GM10266 (cell line): Measurements from ENCODE around the gene MRPS24.

ENCODE experiments used
- DNase-seq: peaks from one replicate; pipeline ENCODE4 v3.0.0; 2012; ENCODE audit errors: extremely low spot score
- TF ChIP-seq, protein P1 (sequence below): IDR thresholded peaks from 2 replicates; pipeline ENCODE4 v1.5.1; 2012; ENCODE audit warnings: mild to moderate bottlenecking, low read depth; ENCODE audit not compliant: control insufficient read depth, insufficient read depth; ENCODE audit errors: missing control alignments

MRPS24 gene

GRCh38 chr7:43850348-43851116 lies 18.8 kb downstream of the MRPS24 start:
- no peak for DNase-seq
- TF ChIP-seq, protein P1, sequence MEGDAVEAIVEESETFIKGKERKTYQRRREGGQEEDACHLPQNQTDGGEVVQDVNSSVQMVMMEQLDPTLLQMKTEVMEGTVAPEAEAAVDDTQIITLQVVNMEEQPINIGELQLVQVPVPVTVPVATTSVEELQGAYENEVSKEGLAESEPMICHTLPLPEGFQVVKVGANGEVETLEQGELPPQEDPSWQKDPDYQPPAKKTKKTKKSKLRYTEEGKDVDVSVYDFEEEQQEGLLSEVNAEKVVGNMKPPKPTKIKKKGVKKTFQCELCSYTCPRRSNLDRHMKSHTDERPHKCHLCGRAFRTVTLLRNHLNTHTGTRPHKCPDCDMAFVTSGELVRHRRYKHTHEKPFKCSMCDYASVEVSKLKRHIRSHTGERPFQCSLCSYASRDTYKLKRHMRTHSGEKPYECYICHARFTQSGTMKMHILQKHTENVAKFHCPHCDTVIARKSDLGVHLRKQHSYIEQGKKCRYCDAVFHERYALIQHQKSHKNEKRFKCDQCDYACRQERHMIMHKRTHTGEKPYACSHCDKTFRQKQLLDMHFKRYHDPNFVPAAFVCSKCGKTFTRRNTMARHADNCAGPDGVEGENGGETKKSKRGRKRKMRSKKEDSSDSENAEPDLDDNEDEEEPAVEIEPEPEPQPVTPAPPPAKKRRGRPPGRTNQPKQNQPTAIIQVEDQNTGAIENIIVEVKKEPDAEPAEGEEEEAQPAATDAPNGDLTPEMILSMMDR: no peak

DNA sequence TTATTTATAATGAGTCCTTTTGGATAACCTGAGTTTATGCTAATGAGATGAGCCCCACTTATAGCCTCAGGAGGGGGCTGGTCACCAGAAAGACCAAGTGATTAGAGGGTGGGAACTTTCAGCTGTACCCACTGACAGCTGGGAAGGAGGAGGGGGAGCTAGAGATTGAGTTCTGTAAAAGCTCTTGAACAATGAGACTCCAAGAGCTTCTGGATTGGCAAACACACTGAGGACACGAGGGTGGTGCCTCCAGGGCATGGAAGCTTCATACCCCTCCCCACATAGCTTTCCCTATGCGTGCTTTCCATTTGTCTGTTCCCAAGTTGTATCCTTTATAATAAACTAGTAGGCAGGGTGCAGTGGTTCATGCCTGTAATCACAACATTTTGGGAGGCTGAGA lies 20.3 kb downstream of the MRPS24 start:
- no peak for DNase-seq
- TF ChIP-seq, protein P1: no peak

- TF ChIP-seq, protein P1: no peak
- no peak for DNase-seq
Measured at GRCh38 chr7:43847496-43847895, 21.8 kb downstream of the MRPS24 start.

- TF ChIP-seq, protein P1: no peak
- no peak for DNase-seq
Measured at GRCh38 chr7:43844662-43845061, 24.7 kb downstream of the MRPS24 start.

GRCh38 chr7:43844257-43844656 lies 25.1 kb downstream of the MRPS24 start:
- TF ChIP-seq, protein P1: no peak
- DNase-seq: no peak

DNA sequence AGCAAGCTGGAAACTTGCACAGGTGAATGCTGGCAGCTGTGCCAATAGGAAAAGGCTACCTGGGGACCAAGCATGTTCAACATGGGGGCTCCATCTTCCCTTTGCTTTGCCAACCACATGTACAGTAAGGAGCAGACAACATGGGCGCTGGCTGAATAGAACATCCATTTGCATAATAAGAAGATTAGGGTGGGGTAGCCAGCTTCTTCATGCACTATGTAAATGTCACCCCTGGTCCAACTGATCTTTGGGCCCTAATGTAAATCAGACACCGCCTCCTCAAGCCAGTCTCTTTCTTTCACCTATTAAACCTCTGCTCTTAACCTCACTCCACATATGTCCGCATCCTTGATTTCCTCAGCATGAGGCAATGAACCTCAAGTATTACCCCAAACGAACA lies 26.0 kb downstream of the MRPS24 start:
- DNase-seq: no peak
- TF ChIP-seq, protein P1: no peak

GRCh38 chr7:43838201-43838658 lies 31.1 kb downstream of the MRPS24 start:
- DNase-seq: no peak
- TF ChIP-seq, protein P1: no peak
